K562 (cell line): Measurements from ENCODE around the gene NPY2R. TPM values are rescaled to one million over a fixed set of nuclear protein-coding genes. Genes with fewer than 3 reads are reported as not detected.

Source experiments
- ATAC-seq: fragments of 200-7000 bp; cut with Tn5 transposase; 3 replicates; pipeline ENCODE4 v1.9.1; 2020; ENCODE audit warnings: moderate library complexity
- BruUV-seq: library from RNA; stranded (reverse); fragments of 400-500 nt; replicated peaks from 2 replicates; lab custom pipeline; 2021; lab: Mats Ljungman, UMichigan
- CTCF ChIA-PET: fragments of 300-600 bp; formaldehyde crosslinking; extraction: SDS; loops from one replicate; lab custom pipeline; 2021; ENCODE audit warnings: low intra/inter-chr PET ratio; lab: Yijun Ruan, JAX
- POLR2A ChIA-PET: fragments of 300-600, 350-650 bp; sonication (Branson Sonifier 250); formaldehyde crosslinking; extraction: SDS; loops from one replicate; lab custom pipeline; 2021; ENCODE audit warnings: antibody characterized with exemption, inconsistent platforms; lab: Yijun Ruan, JAX
- DNase-seq, 4 experiments: peaks; one replicate each; pipeline versions ENCODE4 v3.0.0 to v3.0.0-alpha.2; 2011 to 2018; ENCODE audit warnings: low spot score in 3 of 4, mixed read lengths in 3 of 4; ENCODE audit errors: extremely low read depth in 1 of 4
- FAIRE-seq: peaks from 2 replicates; lab custom pipeline; 2011; peaks lifted over from hg19 to GRCh38; lab: Jason Lieb, UNC
- H2AFZ ChIP-seq: 2 replicates; pipeline ENCODE4 v1.6.0; 2011; ENCODE audit warnings: low read depth, low read length, control low read depth, inconsistent platforms
- H3K27ac ChIP-seq: fragments of 200-600 bp; 3 replicates; pipeline ENCODE4 v1.8.0; 2011; ENCODE audit warnings: low read depth, mild to moderate bottlenecking, control low read depth, inconsistent platforms, low read length, moderate library complexity, mixed read lengths; ENCODE audit errors: extremely low read depth
- H3K27me3 ChIP-seq, 2 experiments: fragments of 300-600 bp in 1 of 2; 2 replicates in 1 of 2; 3 replicates in 1 of 2; pipeline versions ENCODE4 v1.6.0 to v1.8.0; 2011; ENCODE audit warnings: inconsistent platforms in 2 of 2, low read length in 2 of 2, mild to moderate bottlenecking in 1 of 2, mixed read lengths in 1 of 2, moderate library complexity in 1 of 2; ENCODE audit not compliant: control insufficient read depth in 2 of 2, insufficient read depth in 2 of 2
- H3K36me3 ChIP-seq: fragments of 300-600 bp; 3 replicates; pipeline ENCODE4 v1.8.0; 2011; ENCODE audit warnings: mild to moderate bottlenecking, low read length, inconsistent platforms; ENCODE audit not compliant: control insufficient read depth, insufficient read depth
- H3K4me1 ChIP-seq, 2 experiments: fragments of 200-600 bp in 1 of 2; replicated peaks in 1 of 2; 2 replicates in 1 of 2; 3 replicates in 1 of 2; pipeline versions ENCODE4 v1.5.1 to v1.8.0; 2011; ENCODE audit warnings: inconsistent platforms in 2 of 2, low read length in 2 of 2, mild to moderate bottlenecking in 1 of 2, mixed read lengths in 1 of 2, moderate library complexity in 1 of 2; ENCODE audit not compliant: control insufficient read depth in 2 of 2, insufficient read depth in 2 of 2
- H3K4me2 ChIP-seq: 2 replicates; pipeline ENCODE4 v1.6.1; 2011; ENCODE audit warnings: low read length, control low read depth, inconsistent platforms, mixed read lengths; ENCODE audit not compliant: insufficient read depth
- H3K4me3 ChIP-seq: fragments of 200-600 bp; sonication (generic), shearing (Covaris generic); 2 replicates; pipeline ENCODE4 v1.5.1; 2016; ENCODE audit warnings: control low read depth, inconsistent platforms
- H3K79me2 ChIP-seq: fragments of 200-600 bp; 3 replicates; pipeline ENCODE4 v1.8.0; 2011; ENCODE audit warnings: low read length, inconsistent platforms; ENCODE audit not compliant: control insufficient read depth, insufficient read depth
- H3K9ac ChIP-seq, 2 experiments: 2 replicates each; pipeline versions ENCODE4 v1.6.0 to v1.6.1; 2011; ENCODE audit warnings: low read depth in 2 of 2, low read length in 2 of 2, control low read depth in 1 of 2, inconsistent platforms in 1 of 2, mild to moderate bottlenecking in 1 of 2, mixed read lengths in 1 of 2; ENCODE audit not compliant: insufficient read depth in 1 of 2
- H3K9me1 ChIP-seq: one replicate; pipeline ENCODE4 v1.6.0; 2011; ENCODE audit warnings: inconsistent platforms, mild to moderate bottlenecking, low read length, moderate library complexity; ENCODE audit not compliant: control insufficient read depth, insufficient read depth
- H3K9me3 ChIP-seq: replicated peaks from 2 replicates; pipeline ENCODE4 v1.5.1; 2011; ENCODE audit warnings: low read depth, low read length, inconsistent platforms; ENCODE audit not compliant: control insufficient read depth, insufficient read depth
- H4K20me1 ChIP-seq: replicated peaks from 2 replicates; pipeline ENCODE4 v1.6.1; 2011; ENCODE audit warnings: low read length, inconsistent platforms, mixed read lengths; ENCODE audit not compliant: control insufficient read depth, insufficient read depth
- CSDE1 ChIP-seq, 2 experiments: fragments of 450-650 bp; IDR thresholded peaks; 2 replicates each; pipeline ENCODE4 v1.6.1; 2016; ENCODE audit warnings: mild to moderate bottlenecking in 1 of 2
- IFI16 ChIP-seq: fragments of 250-450 bp; sonication (Bioruptor Pico); IDR thresholded peaks from 2 replicates; pipeline ENCODE4 v2.1.2; 2022; ENCODE audit warnings: mild to moderate bottlenecking, inconsistent platforms
- KDM5B ChIP-seq: fragments of 200-600 bp; sonication (generic); IDR thresholded peaks from 2 replicates; pipeline ENCODE4 v1.6.1; 2012; ENCODE audit warnings: low read depth, mild to moderate bottlenecking, moderate library complexity, low read length, control low read depth, inconsistent platforms; ENCODE audit not compliant: insufficient replicate concordance
- POLR2G ChIP-seq: fragments of 200-400 bp; formaldehyde crosslinking; IDR thresholded peaks from 2 replicates; pipeline ENCODE4 v1.6.1; 2017; ENCODE audit warnings: low read depth, mild to moderate bottlenecking, antibody characterized with exemption, low read length, moderate library complexity
- SIN3B ChIP-seq: fragments of 450-650 bp; IDR thresholded peaks from 2 replicates; pipeline ENCODE4 v1.6.1; 2017; ENCODE audit warnings: low read depth, mild to moderate bottlenecking, moderate library complexity
- SIX5 ChIP-seq, 2 experiments: IDR thresholded peaks; 2 replicates each; pipeline ENCODE4 v1.6.1; 2011; ENCODE audit warnings: low read length in 2 of 2, borderline replicate concordance in 1 of 2, low read depth in 1 of 2, mild to moderate bottlenecking in 1 of 2, moderate library complexity in 1 of 2; ENCODE audit not compliant: insufficient read depth in 1 of 2
- SRSF1 ChIP-seq: fragments of 200-400 bp; formaldehyde crosslinking; IDR thresholded peaks from 2 replicates; pipeline ENCODE4 v1.6.1; 2017; ENCODE audit warnings: mild to moderate bottlenecking, low read depth, low read length, moderate library complexity
- ZSCAN32 ChIP-seq: fragments of 450-650 bp; formaldehyde crosslinking; IDR thresholded peaks from 2 replicates; pipeline ENCODE4 v1.4.0; 2020; ENCODE audit warnings: mild to moderate bottlenecking, moderate library complexity
- WGBS: fragments of 100-300 bp; shearing (Covaris generic); methylation state at CpG from one replicate; pipeline ENCODE4 v1.1.6; 2016; ENCODE audit warnings: low coverage, mixed read lengths; ENCODE audit not compliant: insufficient coverage; ENCODE audit errors: missing lambda C conversion rate; 5-methylcytosine and 5-hydroxymethylcytosine counted together
- in situ Hi-C: fragments of 300-500 bp; cut with MboI; formaldehyde crosslinking; loops from 4 replicates; pipeline ENCODE4 v1.15.0; 2018; ENCODE audit warnings: inconsistent platforms, mixed read lengths
- intact Hi-C: fragments of 100-400 bp; cut with micrococcal nuclease; formaldehyde crosslinking; loops from 2 replicates; pipeline ENCODE4 v1.14.2; 2022
- polyA plus RNA-seq, 8 experiments: library from polyadenylated mRNA; depleted of rRNA in 4 of 8; stranded (reverse) in 5 of 8; unstranded in 3 of 8; fragments of >200 nt; fragmentation: Nextera tagmentation in 2 of 8; fragmentation: Illumina TruSeq in 1 of 8; extraction: Ambion mirVana in 2 of 8; extraction: Trizol in 1 of 8; gene quantifications; 2 replicates each; pipeline versions ENCODE4 v1.2.1 to v1.2.3, GENCODE V29; 2011 to 2014; ENCODE audit warnings: inconsistent platforms in 1 of 8, missing spikeins in 1 of 8
- total RNA-seq, 7 experiments: library from RNA; depleted of rRNA in 6 of 7; stranded (reverse); fragments of >200 nt in 6 of 7; fragmentation: Illumina TruSeq in 2 of 7; extraction: Trizol in 2 of 7; gene quantifications; 2 replicates each; pipeline versions ENCODE4 v1.2.1 to v1.2.3, GENCODE V29; 2011 to 2021; ENCODE audit warnings: low replicate concordance in 1 of 7
- TF ChIP-seq, protein P1 (sequence below): fragments of 450-650 bp; IDR thresholded peaks from 2 replicates; pipeline ENCODE4 v1.6.1; 2018; ENCODE audit warnings: mild to moderate bottlenecking, low read depth; ENCODE audit not compliant: partially characterized antibody
- TF ChIP-seq, protein P2 (sequence below): fragments of 450-650 bp; formaldehyde crosslinking; IDR thresholded peaks from 2 replicates; pipeline ENCODE4 v1.4.0; 2020; ENCODE audit warnings: mild to moderate bottlenecking, moderate library complexity
- TF ChIP-seq, protein P3 (sequence below): sonication (generic); formaldehyde crosslinking; IDR thresholded peaks from 2 replicates; pipeline ENCODE4 v1.8.0; 2022; ENCODE audit warnings: mild to moderate bottlenecking, missing genetic modification reagents
- TF ChIP-seq, protein P4 (sequence below): fragments of 250-450 bp; sonication (Bioruptor Pico); IDR thresholded peaks from 2 replicates; pipeline ENCODE4 v1.8.0; 2022; ENCODE audit warnings: moderate library complexity, mild to moderate bottlenecking, inconsistent platforms

Gene NPY2R
- total and polyA plus RNA-seq, 9 of the 15 experiments (the other 6 are each of a cell fraction or from before 2014, with no cell fraction given) = not detected

DNA sequence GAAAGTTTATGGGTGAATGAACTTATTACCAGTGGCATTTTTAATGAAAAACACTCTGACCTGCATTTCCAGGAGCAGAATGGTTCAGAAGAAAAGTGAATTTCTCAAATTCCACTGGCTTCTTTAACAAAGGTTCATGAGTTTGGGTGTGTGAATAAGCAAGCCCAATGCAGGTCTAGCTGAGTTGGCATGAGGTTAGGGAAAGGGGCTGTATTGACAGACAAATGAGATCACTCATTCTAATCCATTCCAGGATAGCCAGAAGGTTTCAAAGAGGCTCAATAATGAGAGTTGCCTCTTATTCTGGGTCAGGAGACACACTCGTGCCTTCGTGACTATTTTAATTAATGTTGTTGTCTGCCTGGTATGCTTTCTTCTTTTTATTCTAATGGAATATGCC lies 43.7 kb upstream of the NPY2R start (continued):
- no peak for TF ChIP-seq SRSF1
- no peak for TF ChIP-seq KDM5B
- TF ChIP-seq, protein P1, sequence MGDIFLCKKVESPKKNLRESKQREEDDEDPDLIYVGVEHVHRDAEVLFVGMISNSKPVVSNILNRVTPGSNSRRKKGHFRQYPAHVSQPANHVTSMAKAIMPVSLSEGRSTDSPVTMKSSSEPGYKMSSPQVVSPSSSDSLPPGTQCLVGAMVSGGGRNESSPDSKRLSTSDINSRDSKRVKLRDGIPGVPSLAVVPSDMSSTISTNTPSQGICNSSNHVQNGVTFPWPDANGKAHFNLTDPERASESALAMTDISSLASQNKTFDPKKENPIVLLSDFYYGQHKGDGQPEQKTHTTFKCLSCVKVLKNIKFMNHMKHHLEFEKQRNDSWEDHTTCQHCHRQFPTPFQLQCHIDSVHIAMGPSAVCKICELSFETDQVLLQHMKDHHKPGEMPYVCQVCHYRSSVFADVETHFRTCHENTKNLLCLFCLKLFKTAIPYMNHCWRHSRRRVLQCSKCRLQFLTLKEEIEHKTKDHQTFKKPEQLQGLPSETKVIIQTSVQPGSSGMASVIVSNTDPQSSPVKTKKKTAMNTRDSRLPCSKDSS = no peak
- TF ChIP-seq, all 486 proteins: peak for 0

DNA sequence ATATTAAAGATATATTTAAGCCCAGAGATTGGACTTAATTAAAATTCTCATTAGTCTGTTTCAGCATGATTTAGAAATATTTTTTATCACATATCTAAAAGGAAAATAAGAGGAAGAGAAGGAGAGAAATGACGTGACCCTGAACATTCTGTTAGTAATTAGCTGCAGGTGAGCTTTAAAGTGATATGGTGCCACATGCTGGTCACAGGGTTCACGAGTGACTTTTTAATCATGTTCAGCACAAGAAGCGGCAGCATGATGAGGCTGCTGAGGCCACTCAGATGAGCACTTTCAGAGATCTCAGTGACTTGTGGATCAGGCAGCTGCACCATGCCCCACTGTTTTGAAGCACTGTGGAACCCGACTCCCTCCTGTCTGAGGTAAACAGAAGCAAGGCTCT lies 37.9 kb upstream of the NPY2R start:
- Histone ChIP-seq H3K27me3 (no peaks in the 10 kb centered on the region), H4K20me1 (no peaks in the 10 kb centered on the region), H3K36me3 (no peaks in the 10 kb centered on the region), H3K9ac (no peak overlapping the region), H2AFZ (no peak overlapping the region), H3K79me2 (no peaks in the 10 kb centered on the region), H3K4me3 (no peak overlapping the region), H3K27ac (no peak overlapping the region), H3K9me1 (no peaks in the 10 kb centered on the region), H3K9me3 (no peaks in the 10 kb centered on the region; the same call in 1 of the 2 replicates), H3K4me1 (no peaks in the 10 kb centered on the region), H3K4me2 (no peak overlapping the region)
- no peak for ATAC-seq
- ChIA-PET CTCF (no interaction called here), POLR2A (no interaction called here)
- intact Hi-C loops (no loop called here), in situ Hi-C loops (no loop called here)
- no peak for FAIRE-seq
- DNase-seq = no peak
- BruUV-seq = no TSS peak
- WGBS = 2% methylated on average over 4 of the region's 4 CpGs
- TF ChIP-seq CSDE1 (IDR thresholded peaks at IDR 0.05) (no peak), SIX5 (IDR thresholded peaks at IDR 0.05; ENCODE audit: borderline replicate concordance in 1 of 2, insufficient read depth in 1 of 2, low read depth in 1 of 2, low read length in 2 of 2) (no peak), ZSCAN32 (no peak), POLR2G (no peak), IFI16 (CRISPR knock-in tag) (no peak), SIN3B (no peak)
- TF ChIP-seq, protein P2, sequence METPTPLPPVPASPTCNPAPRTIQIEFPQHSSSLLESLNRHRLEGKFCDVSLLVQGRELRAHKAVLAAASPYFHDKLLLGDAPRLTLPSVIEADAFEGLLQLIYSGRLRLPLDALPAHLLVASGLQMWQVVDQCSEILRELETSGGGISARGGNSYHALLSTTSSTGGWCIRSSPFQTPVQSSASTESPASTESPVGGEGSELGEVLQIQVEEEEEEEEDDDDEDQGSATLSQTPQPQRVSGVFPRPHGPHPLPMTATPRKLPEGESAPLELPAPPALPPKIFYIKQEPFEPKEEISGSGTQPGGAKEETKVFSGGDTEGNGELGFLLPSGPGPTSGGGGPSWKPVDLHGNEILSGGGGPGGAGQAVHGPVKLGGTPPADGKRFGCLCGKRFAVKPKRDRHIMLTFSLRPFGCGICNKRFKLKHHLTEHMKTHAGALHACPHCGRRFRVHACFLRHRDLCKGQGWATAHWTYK (CRISPR knock-in tag) = no peak
- TF ChIP-seq, protein P3, sequence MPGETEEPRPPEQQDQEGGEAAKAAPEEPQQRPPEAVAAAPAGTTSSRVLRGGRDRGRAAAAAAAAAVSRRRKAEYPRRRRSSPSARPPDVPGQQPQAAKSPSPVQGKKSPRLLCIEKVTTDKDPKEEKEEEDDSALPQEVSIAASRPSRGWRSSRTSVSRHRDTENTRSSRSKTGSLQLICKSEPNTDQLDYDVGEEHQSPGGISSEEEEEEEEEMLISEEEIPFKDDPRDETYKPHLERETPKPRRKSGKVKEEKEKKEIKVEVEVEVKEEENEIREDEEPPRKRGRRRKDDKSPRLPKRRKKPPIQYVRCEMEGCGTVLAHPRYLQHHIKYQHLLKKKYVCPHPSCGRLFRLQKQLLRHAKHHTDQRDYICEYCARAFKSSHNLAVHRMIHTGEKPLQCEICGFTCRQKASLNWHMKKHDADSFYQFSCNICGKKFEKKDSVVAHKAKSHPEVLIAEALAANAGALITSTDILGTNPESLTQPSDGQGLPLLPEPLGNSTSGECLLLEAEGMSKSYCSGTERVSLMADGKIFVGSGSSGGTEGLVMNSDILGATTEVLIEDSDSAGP (CRISPR knock-in tag) = no peak
- TF ChIP-seq, protein P4, sequence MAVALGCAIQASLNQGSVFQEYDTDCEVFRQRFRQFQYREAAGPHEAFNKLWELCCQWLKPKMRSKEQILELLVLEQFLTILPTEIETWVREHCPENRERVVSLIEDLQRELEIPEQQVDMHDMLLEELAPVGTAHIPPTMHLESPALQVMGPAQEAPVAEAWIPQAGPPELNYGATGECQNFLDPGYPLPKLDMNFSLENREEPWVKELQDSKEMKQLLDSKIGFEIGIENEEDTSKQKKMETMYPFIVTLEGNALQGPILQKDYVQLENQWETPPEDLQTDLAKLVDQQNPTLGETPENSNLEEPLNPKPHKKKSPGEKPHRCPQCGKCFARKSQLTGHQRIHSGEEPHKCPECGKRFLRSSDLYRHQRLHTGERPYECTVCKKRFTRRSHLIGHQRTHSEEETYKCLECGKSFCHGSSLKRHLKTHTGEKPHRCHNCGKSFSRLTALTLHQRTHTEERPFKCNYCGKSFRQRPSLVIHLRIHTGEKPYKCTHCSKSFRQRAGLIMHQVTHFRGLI (CRISPR knock-in tag) = no peak
